Calu3 (cell line): ENCODE measurements around the gene DCLK1. TPM values are rescaled to one million over a fixed set of nuclear protein-coding genes. Genes with fewer than 3 reads are reported as not detected.

ENCODE experiments used
- BruUV-seq: library from RNA; stranded (reverse); fragments of 400-500 nt; replicated peaks from 2 replicates; lab custom pipeline; 2021; lab: Mats Ljungman, UMichigan
- CTCF ChIA-PET: fragments of 300-600 bp; sonication (Branson Sonifier 250); formaldehyde crosslinking; loops from one replicate; lab custom pipeline; 2022; ENCODE audit warnings: antibody characterized with exemption; lab: Charles Lee
- DNase-seq: peaks from one replicate; pipeline ENCODE4 v3.0.0; 2022
- H3K27ac Mint-ChIP-seq: one replicate; pipeline ENCODE4 v1.8.0; 2022; ENCODE audit warnings: mixed read lengths; ENCODE audit not compliant: unreplicated experiment
- H3K27me3 Mint-ChIP-seq: one replicate; pipeline ENCODE4 v1.8.0; 2022; ENCODE audit warnings: mixed read lengths; ENCODE audit not compliant: unreplicated experiment
- H3K36me3 Mint-ChIP-seq: one replicate; pipeline ENCODE4 v1.8.0; 2022; ENCODE audit warnings: mild to moderate bottlenecking, moderate library complexity, mixed read lengths; ENCODE audit not compliant: insufficient read depth, unreplicated experiment
- H3K4me1 Mint-ChIP-seq: one replicate; pipeline ENCODE4 v1.8.0; 2022; ENCODE audit warnings: mild to moderate bottlenecking, low read depth, mixed read lengths; ENCODE audit not compliant: unreplicated experiment
- H3K4me3 Mint-ChIP-seq: one replicate; pipeline ENCODE4 v1.8.0; 2022; ENCODE audit warnings: mild to moderate bottlenecking, low read depth, moderate library complexity, mixed read lengths; ENCODE audit not compliant: unreplicated experiment
- H3K9me3 Mint-ChIP-seq: one replicate; pipeline ENCODE4 v1.8.0; 2022; ENCODE audit warnings: low read depth, mixed read lengths; ENCODE audit not compliant: unreplicated experiment
- intact Hi-C: fragments of 100-400 bp; cut with micrococcal nuclease; formaldehyde crosslinking; loops from one replicate; pipeline ENCODE4 v1.10.0; 2022; ENCODE audit not compliant: unreplicated experiment
- total RNA-seq: library from RNA; stranded (reverse); gene quantifications from 2 replicates; pipeline ENCODE4 v1.2.3, GENCODE V29; 2022
- TF ChIP-seq, protein P1 (sequence below): fragments of 200-600 bp; IDR thresholded peaks from one replicate; pipeline ENCODE4 v1.8.0; 2022; ENCODE audit warnings: antibody characterized with exemption; ENCODE audit not compliant: unreplicated experiment

DCLK1 gene
- total RNA-seq, 1 experiment from 2014 or later: not detected

DNA sequence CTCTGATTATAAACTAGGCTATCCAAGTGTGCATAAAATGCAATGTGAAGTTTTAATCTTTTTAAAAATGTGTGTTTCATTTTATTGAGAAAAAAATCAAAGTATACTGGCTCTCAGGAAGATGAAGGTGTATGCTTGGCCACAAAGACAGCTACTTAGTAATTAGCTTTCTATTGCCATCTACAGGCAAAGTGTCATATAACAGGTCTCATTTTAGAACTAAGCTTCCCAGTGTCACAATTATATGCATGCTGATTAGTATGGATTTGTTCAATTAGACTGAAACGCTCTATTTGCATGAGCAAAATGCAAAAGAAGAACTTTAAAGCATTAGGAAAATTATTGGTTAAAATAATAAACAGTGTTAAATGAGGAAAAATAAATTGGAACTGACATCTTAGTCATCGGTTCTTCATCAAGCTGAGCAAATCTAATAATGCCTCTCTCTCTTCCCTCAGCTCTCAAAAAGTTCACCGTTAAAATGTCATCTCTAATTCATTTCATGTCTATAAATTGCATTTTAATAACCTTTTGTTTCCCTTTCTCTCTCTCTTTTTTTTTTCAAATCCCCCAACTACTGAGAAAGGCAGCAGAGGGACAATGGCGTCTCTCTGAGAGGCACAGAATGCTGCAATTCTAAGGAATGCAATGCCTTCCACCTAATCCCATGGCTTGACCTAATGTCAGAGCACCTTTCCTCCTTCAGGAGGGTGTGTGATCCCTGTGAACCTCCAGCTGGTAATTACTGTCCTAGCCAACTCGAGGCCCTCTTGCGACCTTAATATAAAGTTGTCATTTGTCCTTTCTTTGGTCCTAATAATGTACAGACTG is 341.6 kb downstream of the DCLK1 start:
- H3K4me1 Mint-ChIP-seq: no peaks in the 10 kb centered on the region
- intact Hi-C loops: loop anchor here (10.0 kb wide), 1 partner anchor 155 kb away; no protein-coding TSS in a partner anchor
- no peak overlapping the region for H3K4me3 Mint-ChIP-seq
- no peaks in the 10 kb centered on the region for H3K27me3 Mint-ChIP-seq
- CTCF ChIA-PET: interaction anchor here (0.6 to 1.1 kb wide), 8 partner anchors 13 to 118 kb away, joined by 3 to 6 read pairs (median 4); no protein-coding TSS in a partner anchor
- no peaks in the 10 kb centered on the region for H3K36me3 Mint-ChIP-seq
- no TSS peak for BruUV-seq
- no peak for DNase-seq
- H3K27ac Mint-ChIP-seq: no peak overlapping the region
- H3K9me3 Mint-ChIP-seq: no peaks in the 10 kb centered on the region
- TF ChIP-seq, protein P1, sequence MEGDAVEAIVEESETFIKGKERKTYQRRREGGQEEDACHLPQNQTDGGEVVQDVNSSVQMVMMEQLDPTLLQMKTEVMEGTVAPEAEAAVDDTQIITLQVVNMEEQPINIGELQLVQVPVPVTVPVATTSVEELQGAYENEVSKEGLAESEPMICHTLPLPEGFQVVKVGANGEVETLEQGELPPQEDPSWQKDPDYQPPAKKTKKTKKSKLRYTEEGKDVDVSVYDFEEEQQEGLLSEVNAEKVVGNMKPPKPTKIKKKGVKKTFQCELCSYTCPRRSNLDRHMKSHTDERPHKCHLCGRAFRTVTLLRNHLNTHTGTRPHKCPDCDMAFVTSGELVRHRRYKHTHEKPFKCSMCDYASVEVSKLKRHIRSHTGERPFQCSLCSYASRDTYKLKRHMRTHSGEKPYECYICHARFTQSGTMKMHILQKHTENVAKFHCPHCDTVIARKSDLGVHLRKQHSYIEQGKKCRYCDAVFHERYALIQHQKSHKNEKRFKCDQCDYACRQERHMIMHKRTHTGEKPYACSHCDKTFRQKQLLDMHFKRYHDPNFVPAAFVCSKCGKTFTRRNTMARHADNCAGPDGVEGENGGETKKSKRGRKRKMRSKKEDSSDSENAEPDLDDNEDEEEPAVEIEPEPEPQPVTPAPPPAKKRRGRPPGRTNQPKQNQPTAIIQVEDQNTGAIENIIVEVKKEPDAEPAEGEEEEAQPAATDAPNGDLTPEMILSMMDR: no peak

GRCh38 chr13:35787937-35788336 is 343.2 kb downstream of the DCLK1 start:
- intact Hi-C loops: loop anchor here (10.0 kb wide), 1 partner anchor 153 kb away; no protein-coding TSS in a partner anchor

DNA sequence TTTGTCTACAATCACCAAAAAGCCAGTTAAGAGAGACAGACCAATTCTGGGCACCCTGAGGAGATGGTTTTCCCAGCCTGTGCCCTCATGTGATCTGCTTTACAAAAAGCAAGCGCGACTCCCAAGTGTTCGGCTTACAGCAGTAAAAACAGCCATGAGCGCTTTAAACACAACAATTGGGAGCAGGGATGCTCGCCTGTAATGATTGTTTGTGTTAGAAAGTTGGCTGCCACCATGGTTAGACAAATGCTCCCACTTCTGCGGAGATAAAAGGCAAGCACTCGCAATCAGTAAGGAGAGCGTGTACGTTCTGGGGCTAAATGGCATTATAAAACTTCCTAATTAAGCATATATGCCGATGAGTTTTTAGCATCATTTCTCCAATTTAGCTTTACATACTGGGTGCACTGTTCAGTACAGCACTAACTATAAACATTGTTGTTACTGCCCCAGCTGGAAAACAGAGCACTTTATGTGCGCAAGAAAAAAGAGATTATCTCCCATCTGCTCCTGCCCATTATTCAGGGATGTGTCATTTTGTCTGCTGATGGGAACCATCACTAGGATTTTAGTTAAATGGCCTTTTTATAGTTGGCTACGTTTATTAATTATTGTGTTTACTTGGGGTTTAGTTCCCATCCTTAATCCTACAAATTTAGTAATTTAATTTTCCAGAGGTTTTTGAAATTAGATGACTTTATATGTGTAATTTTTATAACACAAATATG is 345.4 kb downstream of the DCLK1 start:
- Mint-ChIP-seq H3K27me3 (no peaks in the 10 kb centered on the region), H3K4me3 (no peak overlapping the region), H3K4me1 (no peaks in the 10 kb centered on the region), H3K36me3 (no peaks in the 10 kb centered on the region), H3K9me3 (no peaks in the 10 kb centered on the region), H3K27ac (no peak overlapping the region)
- intact Hi-C loops: loop anchor here (10.0 kb wide), 1 partner anchor 151 kb away; no protein-coding TSS in a partner anchor
- BruUV-seq: no TSS peak
- DNase-seq: no peak
- CTCF ChIA-PET: no interaction called here
- TF ChIP-seq, protein P1: no peak

More at GRCh38 chr13:35787937-35788336, 343.2 kb downstream of the DCLK1 start:
- no TSS peak for BruUV-seq
- H3K27me3 Mint-ChIP-seq: no peaks in the 10 kb centered on the region
- no peak overlapping the region for H3K27ac Mint-ChIP-seq
- no peaks in the 10 kb centered on the region for H3K9me3 Mint-ChIP-seq
- no peak overlapping the region for H3K4me3 Mint-ChIP-seq
- no peaks in the 10 kb centered on the region for H3K4me1 Mint-ChIP-seq
- H3K36me3 Mint-ChIP-seq: no peaks in the 10 kb centered on the region
- TF ChIP-seq, protein P1: no peak
- no peak for DNase-seq
- CTCF ChIA-PET: no interaction called here

GRCh38 chr13:35784286-35784951 is 346.8 kb downstream of the DCLK1 start:
- Mint-ChIP-seq H3K9me3 (no peaks in the 10 kb centered on the region), H3K4me3 (no peak overlapping the region), H3K27me3 (no peaks in the 10 kb centered on the region), H3K36me3 (no peaks in the 10 kb centered on the region), H3K27ac (no peak overlapping the region), H3K4me1 (no peaks in the 10 kb centered on the region)
- intact Hi-C loops: loop anchor here (10.0 kb wide), 1 partner anchor 150 kb away; no protein-coding TSS in a partner anchor
- TF ChIP-seq, protein P1: no peak
- DNase-seq: no peak
- CTCF ChIA-PET: no interaction called here
- BruUV-seq: no TSS peak
